HEK293 (cell line): ENCODE data around the gene ZDHHC14.

Experiments
- TRIM28 ChIP-seq: IDR thresholded peaks from 2 replicates; pipeline ENCODE4 v1.6.1; 2011; ENCODE audit warnings: low read length, control low read depth, borderline replicate concordance
- ZBTB21 ChIP-seq: fragments of 450-650 bp; formaldehyde crosslinking; IDR thresholded peaks from 2 replicates; pipeline ENCODE4 v1.5.1; 2017; ENCODE audit warnings: missing biosample characterization, missing genetic modification characterization
- ZNF138 ChIP-seq: fragments of 450-650 bp; formaldehyde crosslinking; IDR thresholded peaks from 2 replicates; pipeline ENCODE4 v1.5.1; 2016; ENCODE audit warnings: missing biosample characterization, missing genetic modification characterization, borderline replicate concordance
- ZNF140 ChIP-seq: fragments of 450-650 bp; formaldehyde crosslinking; IDR thresholded peaks from 2 replicates; pipeline ENCODE4 v1.5.1; 2016; ENCODE audit warnings: missing biosample characterization, missing genetic modification characterization
- ZNF423 ChIP-seq: fragments of 450-650 bp; formaldehyde crosslinking; IDR thresholded peaks from 2 replicates; pipeline ENCODE4 v1.5.1; 2016; ENCODE audit warnings: missing biosample characterization, missing genetic modification characterization
- ZNF548 ChIP-seq: fragments of 450-650 bp; formaldehyde crosslinking; IDR thresholded peaks from 2 replicates; pipeline ENCODE4 v1.5.1; 2016; ENCODE audit warnings: missing biosample characterization, missing genetic modification characterization
- ZNF76 ChIP-seq: fragments of 450-650 bp; formaldehyde crosslinking; IDR thresholded peaks from 2 replicates; pipeline ENCODE4; 2016; ENCODE audit warnings: low read depth, missing biosample characterization, missing genetic modification characterization, borderline replicate concordance
- TF ChIP-seq, protein P1 (sequence below): fragments of 450-650 bp; formaldehyde crosslinking; IDR thresholded peaks from 2 replicates; pipeline ENCODE4 v1.5.1; 2016; ENCODE audit warnings: missing biosample characterization, missing genetic modification characterization
- TF ChIP-seq, protein P2 (sequence below): fragments of 450-650 bp; formaldehyde crosslinking; IDR thresholded peaks from 2 replicates; pipeline ENCODE4 v1.5.1; 2016; ENCODE audit warnings: missing biosample characterization, missing genetic modification characterization

- no peak for TF ChIP-seq TRIM28
- TF ChIP-seq, protein P1, sequence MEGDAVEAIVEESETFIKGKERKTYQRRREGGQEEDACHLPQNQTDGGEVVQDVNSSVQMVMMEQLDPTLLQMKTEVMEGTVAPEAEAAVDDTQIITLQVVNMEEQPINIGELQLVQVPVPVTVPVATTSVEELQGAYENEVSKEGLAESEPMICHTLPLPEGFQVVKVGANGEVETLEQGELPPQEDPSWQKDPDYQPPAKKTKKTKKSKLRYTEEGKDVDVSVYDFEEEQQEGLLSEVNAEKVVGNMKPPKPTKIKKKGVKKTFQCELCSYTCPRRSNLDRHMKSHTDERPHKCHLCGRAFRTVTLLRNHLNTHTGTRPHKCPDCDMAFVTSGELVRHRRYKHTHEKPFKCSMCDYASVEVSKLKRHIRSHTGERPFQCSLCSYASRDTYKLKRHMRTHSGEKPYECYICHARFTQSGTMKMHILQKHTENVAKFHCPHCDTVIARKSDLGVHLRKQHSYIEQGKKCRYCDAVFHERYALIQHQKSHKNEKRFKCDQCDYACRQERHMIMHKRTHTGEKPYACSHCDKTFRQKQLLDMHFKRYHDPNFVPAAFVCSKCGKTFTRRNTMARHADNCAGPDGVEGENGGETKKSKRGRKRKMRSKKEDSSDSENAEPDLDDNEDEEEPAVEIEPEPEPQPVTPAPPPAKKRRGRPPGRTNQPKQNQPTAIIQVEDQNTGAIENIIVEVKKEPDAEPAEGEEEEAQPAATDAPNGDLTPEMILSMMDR (tag by site-specific recombination): no peak
- no peak for TF ChIP-seq ZBTB21 (tag by site-specific recombination)
- no peak for TF ChIP-seq ZNF76 (tag by site-specific recombination)
- TF ChIP-seq ZNF423 (tag by site-specific recombination): no peak
- TF ChIP-seq, protein P2, sequence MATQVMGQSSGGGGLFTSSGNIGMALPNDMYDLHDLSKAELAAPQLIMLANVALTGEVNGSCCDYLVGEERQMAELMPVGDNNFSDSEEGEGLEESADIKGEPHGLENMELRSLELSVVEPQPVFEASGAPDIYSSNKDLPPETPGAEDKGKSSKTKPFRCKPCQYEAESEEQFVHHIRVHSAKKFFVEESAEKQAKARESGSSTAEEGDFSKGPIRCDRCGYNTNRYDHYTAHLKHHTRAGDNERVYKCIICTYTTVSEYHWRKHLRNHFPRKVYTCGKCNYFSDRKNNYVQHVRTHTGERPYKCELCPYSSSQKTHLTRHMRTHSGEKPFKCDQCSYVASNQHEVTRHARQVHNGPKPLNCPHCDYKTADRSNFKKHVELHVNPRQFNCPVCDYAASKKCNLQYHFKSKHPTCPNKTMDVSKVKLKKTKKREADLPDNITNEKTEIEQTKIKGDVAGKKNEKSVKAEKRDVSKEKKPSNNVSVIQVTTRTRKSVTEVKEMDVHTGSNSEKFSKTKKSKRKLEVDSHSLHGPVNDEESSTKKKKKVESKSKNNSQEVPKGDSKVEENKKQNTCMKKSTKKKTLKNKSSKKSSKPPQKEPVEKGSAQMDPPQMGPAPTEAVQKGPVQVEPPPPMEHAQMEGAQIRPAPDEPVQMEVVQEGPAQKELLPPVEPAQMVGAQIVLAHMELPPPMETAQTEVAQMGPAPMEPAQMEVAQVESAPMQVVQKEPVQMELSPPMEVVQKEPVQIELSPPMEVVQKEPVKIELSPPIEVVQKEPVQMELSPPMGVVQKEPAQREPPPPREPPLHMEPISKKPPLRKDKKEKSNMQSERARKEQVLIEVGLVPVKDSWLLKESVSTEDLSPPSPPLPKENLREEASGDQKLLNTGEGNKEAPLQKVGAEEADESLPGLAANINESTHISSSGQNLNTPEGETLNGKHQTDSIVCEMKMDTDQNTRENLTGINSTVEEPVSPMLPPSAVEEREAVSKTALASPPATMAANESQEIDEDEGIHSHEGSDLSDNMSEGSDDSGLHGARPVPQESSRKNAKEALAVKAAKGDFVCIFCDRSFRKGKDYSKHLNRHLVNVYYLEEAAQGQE (tag by site-specific recombination): no peak
- no peak for TF ChIP-seq ZNF140 (tag by site-specific recombination)
- TF ChIP-seq ZNF138 (tag by site-specific recombination): no peak
- no peak for TF ChIP-seq ZNF548 (tag by site-specific recombination)
These were observed 5.5 kb downstream of the ZDHHC14 start for GRCh38 chr6:157386454-157386853.
